IMR-90 (cell line): Measurements from ENCODE around the gene SLC25A15. TPM values are rescaled to one million over a fixed set of nuclear protein-coding genes. Genes with fewer than 3 reads are reported as not detected.
"Not testable (repeated sequence)": the region's sequence is repeated elsewhere in the genome, so short reads cannot be mapped to it uniquely, and the experiment has no call there.

Experiments
- ATAC-seq: fragments of 200-7000 bp; cut with Tn5 transposase; 2 replicates; pipeline ENCODE4 v1.9.1; 2020; ENCODE audit warnings: low read depth, mild to moderate bottlenecking, moderate library complexity
- BruUV-seq: library from RNA; stranded (reverse); fragments of 400-500 nt; replicated peaks from 2 replicates; lab custom pipeline; 2021; lab: Mats Ljungman, UMichigan
- CTCF ChIA-PET: fragments of 300-600 bp; formaldehyde crosslinking; extraction: SDS; loops from one replicate; lab custom pipeline; 2021; ENCODE audit warnings: antibody characterized with exemption; lab: Yijun Ruan, JAX
- POLR2A ChIA-PET: fragments of 300-600 bp; sonication (Branson Sonifier 250); formaldehyde crosslinking; loops from one replicate; lab custom pipeline; 2022; ENCODE audit warnings: antibody characterized with exemption; ENCODE audit not compliant: unreplicated experiment; lab: Charles Lee
- DNase-seq: peaks from one replicate; pipeline ENCODE4 v3.0.0; 2013
- H2AFZ ChIP-seq: replicated peaks from 2 replicates; pipeline ENCODE3; 2013; ENCODE audit warnings: low read length, mild to moderate bottlenecking; ENCODE audit not compliant: poor library complexity
- H2AK5ac ChIP-seq: 2 replicates; pipeline ENCODE4 v1.6.1; 2013; ENCODE audit warnings: low read depth, low read length, inconsistent platforms
- H2AK9ac ChIP-seq: replicated peaks from 2 replicates; pipeline ENCODE3; 2013; ENCODE audit warnings: mild to moderate bottlenecking, low read depth, low read length, moderate library complexity; ENCODE audit not compliant: poor library complexity
- H2BK120ac ChIP-seq: 2 replicates; pipeline ENCODE4 v1.6.1; 2013; ENCODE audit warnings: low read depth, low read length, inconsistent platforms
- H2BK15ac ChIP-seq: 3 replicates; pipeline ENCODE4 v1.6.1; 2013; ENCODE audit warnings: low read depth, low read length, inconsistent platforms
- H2BK20ac ChIP-seq: 2 replicates; pipeline ENCODE4 v1.6.1; 2013; ENCODE audit warnings: low read depth, mild to moderate bottlenecking, inconsistent platforms, low read length, moderate library complexity
- H2BK5ac ChIP-seq: 2 replicates; pipeline ENCODE4 v1.6.1; 2013; ENCODE audit warnings: mild to moderate bottlenecking, low read depth, low read length, inconsistent platforms; ENCODE audit not compliant: poor library complexity, severe bottlenecking
- H3K14ac ChIP-seq: replicated peaks from 2 replicates; pipeline ENCODE4 v1.6.1; 2013; ENCODE audit warnings: low read depth, low read length, inconsistent platforms
- H3K18ac ChIP-seq: 2 replicates; pipeline ENCODE4 v1.6.1; 2013; ENCODE audit warnings: low read depth, low read length, control low read depth
- H3K23ac ChIP-seq: 2 replicates; pipeline ENCODE4 v1.6.1; 2013; ENCODE audit warnings: low read depth, low read length, inconsistent platforms
- H3K27ac ChIP-seq: 2 replicates; pipeline ENCODE4 v1.5.1; 2013; ENCODE audit warnings: mild to moderate bottlenecking, control low read depth, low read length; ENCODE audit not compliant: insufficient read depth
- H3K27me3 ChIP-seq: 2 replicates; pipeline ENCODE4 v1.6.1; 2013; ENCODE audit warnings: low read length; ENCODE audit not compliant: control insufficient read depth, insufficient read depth
- H3K36me3 ChIP-seq: 2 replicates; pipeline ENCODE4 v1.6.1; 2013; ENCODE audit warnings: low read length, mixed read lengths; ENCODE audit not compliant: control insufficient read depth, insufficient read depth
- H3K4ac ChIP-seq: 2 replicates; pipeline ENCODE4 v1.6.1; 2013; ENCODE audit warnings: low read depth, low read length, inconsistent platforms
- H3K4me1 ChIP-seq: 2 replicates; pipeline ENCODE4 v1.6.1; 2013; ENCODE audit warnings: low read length, mixed read lengths; ENCODE audit not compliant: control insufficient read depth, insufficient read depth
- H3K4me2 ChIP-seq: 2 replicates; pipeline ENCODE4 v1.6.1; 2013; ENCODE audit warnings: low read depth, mild to moderate bottlenecking, control low read depth, low read length, moderate library complexity
- H3K4me3 ChIP-seq: 2 replicates; pipeline ENCODE4 v1.5.1; 2013; ENCODE audit warnings: low read depth, mild to moderate bottlenecking, control low read depth, low read length, moderate library complexity; ENCODE audit not compliant: insufficient read depth
- H3K56ac ChIP-seq: 2 replicates; pipeline ENCODE4 v1.6.1; 2013; ENCODE audit warnings: low read length, inconsistent platforms; ENCODE audit not compliant: insufficient read depth; ENCODE audit errors: extremely low read depth
- H3K79me1 ChIP-seq, 2 experiments: 2 replicates each; pipeline ENCODE4 v1.6.1; 2013; ENCODE audit warnings: low read length in 2 of 2, inconsistent platforms in 1 of 2, low read depth in 1 of 2
- H3K9ac ChIP-seq: 2 replicates; pipeline ENCODE4 v1.6.1; 2013; ENCODE audit warnings: low read depth, low read length, control low read depth
- H3K9me1 ChIP-seq: 2 replicates; pipeline ENCODE4 v1.6.1; 2013; ENCODE audit warnings: low read length, inconsistent platforms; ENCODE audit not compliant: insufficient read depth
- H3K9me3 ChIP-seq: 2 replicates; pipeline ENCODE4 v1.6.1; 2013; ENCODE audit warnings: low read length; ENCODE audit not compliant: control insufficient read depth, insufficient read depth
- H4K20me1 ChIP-seq: 2 replicates; pipeline ENCODE4 v1.6.1; 2013; ENCODE audit warnings: low read length, inconsistent platforms; ENCODE audit not compliant: insufficient read depth
- H4K5ac ChIP-seq: 2 replicates; pipeline ENCODE4 v1.6.1; 2013; ENCODE audit warnings: mild to moderate bottlenecking, low read depth, low read length, control low read depth
- H4K8ac ChIP-seq, 2 experiments: 2 replicates each; pipeline ENCODE4 v1.6.1; 2013; ENCODE audit warnings: low read depth in 2 of 2, low read length in 2 of 2, control low read depth in 1 of 2, inconsistent platforms in 1 of 2
- H4K91ac ChIP-seq: 2 replicates; pipeline ENCODE4 v1.6.1; 2013; ENCODE audit warnings: low read depth, low read length, inconsistent platforms; ENCODE audit not compliant: insufficient read depth
- WGBS, 2 experiments: methylation state at CpG; one replicate each; pipeline versions ENCODE4 v1.1.5 to v1.1.7; 2013; ENCODE audit warnings: missing lambda C conversion rate in 2 of 2; ENCODE audit not compliant: insufficient read length in 1 of 2; ENCODE audit errors: extremely low coverage in 2 of 2; 5-methylcytosine and 5-hydroxymethylcytosine counted together
- dilution Hi-C: fragments of 300-500 bp; cut with HindIII; formaldehyde crosslinking; loops from one replicate; pipeline ENCODE4 v1.14.3; 2018; ENCODE audit warnings: low sequenced_read_pairs; ENCODE audit not compliant: unreplicated experiment
- in situ Hi-C: fragments of 300-500 bp; cut with MboI; formaldehyde crosslinking; loops from 3 replicates; pipeline ENCODE4 v1.14.3; 2019; ENCODE audit warnings: low sequenced_read_pairs, inconsistent platforms, mixed read lengths
- intact Hi-C: fragments of 100-400 bp; cut with micrococcal nuclease; formaldehyde crosslinking; loops from 2 replicates; pipeline ENCODE4 v1.10.0; 2022
- polyA plus RNA-seq, 3 experiments: library from polyadenylated mRNA; depleted of rRNA; stranded (reverse); fragments of >200 nt; gene quantifications; 2 replicates each; pipeline ENCODE4 v1.2.3, GENCODE V29; 2012; ENCODE audit warnings: low replicate concordance in 1 of 3
- total RNA-seq: library from RNA; depleted of rRNA; stranded (reverse); fragments of >200 nt; gene quantifications from 2 replicates; pipeline ENCODE4 v1.2.3, GENCODE V29; 2012

Gene SLC25A15
- total and polyA plus RNA-seq, 2 of the 4 experiments (the other 2 are of a cell fraction), result 5.4 to 13.3 TPM

DNA sequence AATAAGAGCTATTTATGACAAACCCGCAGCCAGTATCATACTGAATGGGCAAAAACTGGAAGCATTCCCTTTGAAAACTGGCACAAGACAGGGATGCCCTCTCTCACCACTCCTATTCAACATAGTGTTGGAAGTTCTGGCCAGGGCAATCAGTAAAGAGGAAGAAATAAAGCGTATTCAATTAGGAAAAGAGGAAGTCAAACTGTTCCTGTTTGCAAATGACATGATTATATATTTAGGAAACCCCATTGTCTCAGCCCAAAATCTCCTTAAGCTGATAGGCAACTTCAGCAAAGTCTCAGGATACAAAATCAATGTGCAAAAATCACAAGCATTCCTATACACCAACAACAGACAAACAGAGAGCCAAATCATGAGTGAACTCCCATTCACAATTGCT is 50.3 kb downstream of the SLC25A15 start:
- ATAC-seq, H3K4me1 ChIP-seq, H3K36me3 ChIP-seq, dilution Hi-C loops, DNase-seq, H3K27me3 ChIP-seq, H3K18ac ChIP-seq, POLR2A ChIA-PET, H3K27ac ChIP-seq, H3K9ac ChIP-seq, H3K79me1 ChIP-seq, H2AK5ac ChIP-seq, H3K9me3 ChIP-seq, H3K4me2 ChIP-seq, H4K20me1 ChIP-seq, BruUV-seq, H2BK5ac ChIP-seq, H3K56ac ChIP-seq, in situ Hi-C loops, H4K91ac ChIP-seq, H2AFZ ChIP-seq, H3K4me3 ChIP-seq, H4K5ac ChIP-seq, CTCF ChIA-PET, H3K9me1 ChIP-seq, H2AK9ac ChIP-seq, intact Hi-C loops, H2BK20ac ChIP-seq, H3K14ac ChIP-seq, H3K23ac ChIP-seq, H2BK15ac ChIP-seq, H2BK120ac ChIP-seq, H4K8ac ChIP-seq, H3K4ac ChIP-seq: not testable (repeated sequence)
- no CpG with 5 or more reads among the region's 2 CpGs for WGBS, 2 experiments

DNA sequence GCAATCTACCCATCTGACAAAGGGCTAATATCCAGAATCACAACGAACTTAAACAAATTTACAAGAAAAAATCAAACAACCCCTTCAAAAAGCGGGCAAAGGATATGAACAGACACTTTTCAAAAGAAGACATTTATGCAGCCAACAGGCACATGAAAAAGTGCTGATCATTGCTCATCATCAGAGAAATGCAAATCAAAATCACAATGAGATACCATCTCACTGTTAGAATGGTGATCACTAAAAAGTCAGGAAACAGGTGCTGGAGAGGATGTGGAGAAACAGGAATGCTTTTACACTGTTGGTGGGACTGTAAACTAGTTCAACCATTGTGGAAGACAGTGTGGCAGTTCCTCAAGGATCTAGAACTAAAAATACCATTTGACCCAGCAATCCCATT is 51.5 kb downstream of the SLC25A15 start:
- H2AFZ ChIP-seq, in situ Hi-C loops, H2BK120ac ChIP-seq, H4K8ac ChIP-seq, H3K27ac ChIP-seq, H3K79me1 ChIP-seq, H3K4me3 ChIP-seq, H3K56ac ChIP-seq, H2BK15ac ChIP-seq, H3K4me1 ChIP-seq, CTCF ChIA-PET, ATAC-seq, intact Hi-C loops, H3K9me1 ChIP-seq, H4K20me1 ChIP-seq, H2BK5ac ChIP-seq, H3K14ac ChIP-seq, H3K18ac ChIP-seq, H3K9ac ChIP-seq, dilution Hi-C loops, BruUV-seq, H2AK9ac ChIP-seq, H2AK5ac ChIP-seq, H2BK20ac ChIP-seq, H4K91ac ChIP-seq, H3K23ac ChIP-seq, H4K5ac ChIP-seq, H3K9me3 ChIP-seq, H3K27me3 ChIP-seq, DNase-seq, H3K36me3 ChIP-seq, H3K4ac ChIP-seq, H3K4me2 ChIP-seq, POLR2A ChIA-PET: not testable (repeated sequence)
- WGBS, 2 experiments, result no CpG with 5 or more reads among the region's 2 CpGs
